Erythroblast (primary cell): ENCODE data around the gene FGF14.

Source experiments
- DNase-seq, 2 experiments: peaks; one replicate each; lab custom pipeline; 2025; lab: John Stamatoyannopoulos, UW
- GATA1 ChIP-seq: IDR thresholded peaks from 2 replicates; pipeline ENCODE4 v1.6.1; 2011; ENCODE audit warnings: low read depth, mild to moderate bottlenecking, control low read depth, low read length, moderate library complexity
- POLR2A ChIP-seq: IDR thresholded peaks from 2 replicates; pipeline ENCODE4 v1.6.1; 2011; ENCODE audit warnings: mild to moderate bottlenecking, low read length

Gene FGF14

DNA sequence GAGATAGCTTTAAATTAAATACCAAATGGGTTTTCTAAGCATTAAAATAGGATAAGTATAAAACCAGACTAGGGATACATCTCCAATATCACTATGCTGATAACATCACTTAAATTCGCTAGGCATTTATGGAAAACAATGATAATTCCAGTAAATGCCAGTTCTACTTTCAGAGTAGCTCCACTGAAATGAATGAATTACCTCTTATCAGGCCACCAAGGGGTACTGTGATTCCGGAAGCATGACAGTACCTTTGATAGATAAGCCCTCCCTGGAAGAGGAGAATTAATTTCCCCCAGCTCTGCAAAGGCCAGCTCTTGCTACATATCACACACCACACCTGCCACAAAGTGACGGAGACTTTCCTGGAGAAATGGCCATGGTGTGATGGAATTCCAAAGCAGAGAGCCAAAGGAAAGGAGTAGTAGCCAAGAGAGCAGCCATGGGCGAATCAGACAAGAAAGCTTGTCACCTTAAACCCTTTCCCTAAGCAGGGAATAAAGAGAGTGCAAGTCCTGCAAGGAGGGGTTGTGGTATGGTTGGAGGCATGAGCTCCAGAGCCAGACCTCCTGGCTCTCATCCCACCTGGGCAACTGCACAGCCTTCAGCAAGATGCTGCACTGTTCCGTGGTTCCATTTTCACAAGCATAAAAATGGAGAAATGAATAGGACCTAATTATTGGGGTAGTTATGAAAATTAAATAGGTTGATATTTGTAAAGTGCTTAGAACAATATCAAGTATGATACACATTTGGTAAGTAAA is 423.1 kb downstream of the FGF14 start:
- no peak for DNase-seq
- TF ChIP-seq POLR2A (no peak), GATA1 (no peak)

GRCh38 chr13:101977475-101977874 is 424.4 kb downstream of the FGF14 start:
- DNase-seq = no peak
- no peak for TF ChIP-seq GATA1
- TF ChIP-seq POLR2A = no peak

DNA sequence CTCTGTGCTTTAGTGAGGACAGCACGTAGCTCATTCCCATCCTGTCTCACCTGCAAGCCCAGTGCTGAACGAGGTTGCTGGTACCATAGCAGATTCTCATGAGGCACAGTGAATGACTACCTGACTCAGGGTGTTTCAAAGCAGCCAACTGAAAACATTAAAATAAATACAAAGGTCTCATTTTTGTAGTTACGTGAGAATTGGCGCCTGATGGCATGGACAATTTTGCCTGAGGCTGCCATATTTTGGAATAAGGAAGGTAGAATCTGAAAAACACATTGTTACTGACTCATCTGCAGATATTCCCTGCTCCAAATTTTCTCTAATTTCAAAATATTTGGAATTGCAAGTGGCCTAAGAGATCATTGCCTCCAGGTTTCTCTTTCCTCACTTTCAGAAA is 429.7 kb downstream of the FGF14 start:
- DNase-seq = no peak
- TF ChIP-seq POLR2A (no peak), GATA1 (no peak)

GRCh38 chr13:101970341-101970740 is 431.5 kb downstream of the FGF14 start:
- TF ChIP-seq GATA1 (no peak), POLR2A (no peak)
- DNase-seq = no peak

GRCh38 chr13:101967781-101968180 is 434.1 kb downstream of the FGF14 start:
- TF ChIP-seq POLR2A = no peak
- DNase-seq = no peak

DNA sequence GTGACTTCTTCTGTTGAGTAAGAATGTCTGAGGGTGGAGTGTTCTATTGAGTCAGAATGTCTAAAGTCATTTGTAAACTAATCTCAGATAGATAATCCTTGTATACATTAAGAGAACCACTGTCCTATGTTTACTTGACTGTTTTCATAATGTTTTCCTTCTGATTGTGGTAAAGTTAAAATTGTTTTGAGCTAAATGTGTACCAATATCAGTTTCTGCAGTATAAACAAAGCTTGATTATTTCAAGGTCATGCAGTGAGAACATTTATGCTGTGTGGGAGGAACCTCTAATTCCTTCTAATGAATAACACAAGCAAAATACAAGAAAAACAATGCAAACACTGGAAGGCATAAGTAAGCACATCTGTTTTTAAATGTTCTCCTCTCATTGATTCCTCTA is 434.6 kb downstream of the FGF14 start:
- no peak for TF ChIP-seq GATA1
- TF ChIP-seq POLR2A = no peak
- DNase-seq = no peak

DNA sequence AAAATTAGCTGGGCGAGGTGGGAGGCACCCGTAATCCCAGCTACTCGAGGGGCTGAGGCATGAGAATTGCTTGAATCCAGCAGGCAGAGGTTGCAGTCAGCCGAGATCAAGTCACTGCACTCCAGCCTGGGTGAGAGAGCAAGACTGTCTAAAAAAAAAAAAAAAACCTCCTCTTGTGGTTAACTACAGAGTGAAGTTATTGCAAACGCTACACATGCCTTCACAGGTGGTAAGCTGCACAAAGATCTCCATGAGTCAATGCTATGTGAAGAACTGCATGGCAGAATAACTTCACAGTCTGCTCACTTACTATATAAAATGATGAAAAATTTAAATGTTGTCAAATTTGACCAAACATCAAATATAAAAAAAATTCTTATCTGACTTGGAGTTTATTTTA is 436.8 kb downstream of the FGF14 start:
- TF ChIP-seq POLR2A (no peak), GATA1 (no peak)
- DNase-seq = no peak

GRCh38 chr13:101959016-101959415 is 442.8 kb downstream of the FGF14 start:
- no peak for DNase-seq
- no peak for TF ChIP-seq POLR2A
- TF ChIP-seq GATA1 = no peak

- DNase-seq = no peak
- no peak for TF ChIP-seq GATA1
- TF ChIP-seq POLR2A = no peak
Measured at GRCh38 chr13:101955764-101956163, 446.1 kb downstream of the FGF14 start.

- TF ChIP-seq GATA1 (no peak), POLR2A (no peak)
- no peak for DNase-seq
Measured at GRCh38 chr13:101951114-101951513, 450.7 kb downstream of the FGF14 start.

DNA sequence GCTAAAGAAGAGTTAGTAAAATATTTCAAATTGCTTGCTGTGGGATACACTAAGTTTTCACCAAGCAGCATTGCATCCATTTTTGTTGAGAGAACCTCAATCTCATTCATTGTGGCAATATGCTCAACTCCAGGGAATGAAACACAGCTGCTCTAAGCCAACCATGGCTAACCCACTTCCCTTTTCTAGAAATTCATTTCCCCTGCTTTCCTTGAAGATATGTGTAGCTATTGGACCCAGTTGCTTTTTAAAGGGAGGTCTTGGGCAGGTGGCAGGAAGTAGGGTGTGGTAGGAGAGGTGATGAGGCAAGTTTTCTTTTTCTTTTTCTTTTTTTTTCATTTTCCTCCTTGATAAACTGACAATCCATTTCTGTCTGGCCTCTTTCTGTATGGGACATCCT is 452.2 kb downstream of the FGF14 start:
- no peak for DNase-seq
- no peak for TF ChIP-seq GATA1
- no peak for TF ChIP-seq POLR2A

DNA sequence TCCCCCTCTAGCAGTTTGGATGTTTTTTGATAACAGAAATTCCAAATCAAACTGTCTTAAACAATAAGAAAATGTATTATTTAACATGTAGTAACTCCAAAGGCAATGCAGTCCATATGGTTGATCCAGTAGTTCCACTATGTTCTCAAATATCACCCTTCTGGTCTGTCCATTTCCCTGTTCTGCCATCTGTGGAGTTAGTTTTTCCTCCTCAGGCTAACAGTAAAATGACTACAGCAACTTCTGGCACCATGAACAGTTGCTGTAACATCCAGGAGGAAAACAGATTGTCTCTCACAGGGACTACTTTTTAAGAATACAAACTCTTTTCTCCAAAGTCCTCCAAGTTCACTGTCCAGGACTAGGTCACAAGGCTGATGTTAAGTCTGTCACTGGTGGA is 455.4 kb downstream of the FGF14 start:
- TF ChIP-seq GATA1 = no peak
- no peak for TF ChIP-seq POLR2A
- no peak for DNase-seq

DNA sequence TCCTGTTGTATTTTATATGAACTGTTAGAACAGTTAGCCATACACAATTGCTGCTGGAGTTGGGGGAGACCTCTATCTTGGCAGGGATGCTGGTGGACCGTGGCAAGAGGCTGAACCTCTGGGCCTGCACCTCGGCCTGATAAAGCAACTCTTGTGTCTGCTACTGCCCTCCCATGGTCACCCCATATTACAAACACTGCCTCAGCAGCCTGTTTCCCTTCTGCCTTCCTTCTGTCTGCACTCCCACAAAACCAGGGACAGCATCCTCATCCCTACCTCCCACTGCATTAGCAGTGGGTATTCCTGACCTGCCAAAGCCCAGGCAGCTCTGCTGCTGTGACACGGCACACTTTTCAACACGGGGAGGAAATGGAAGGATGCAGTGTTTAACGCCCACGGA is 456.4 kb downstream of the FGF14 start:
- TF ChIP-seq GATA1 = no peak
- no peak for TF ChIP-seq POLR2A
- DNase-seq = no peak

DNA sequence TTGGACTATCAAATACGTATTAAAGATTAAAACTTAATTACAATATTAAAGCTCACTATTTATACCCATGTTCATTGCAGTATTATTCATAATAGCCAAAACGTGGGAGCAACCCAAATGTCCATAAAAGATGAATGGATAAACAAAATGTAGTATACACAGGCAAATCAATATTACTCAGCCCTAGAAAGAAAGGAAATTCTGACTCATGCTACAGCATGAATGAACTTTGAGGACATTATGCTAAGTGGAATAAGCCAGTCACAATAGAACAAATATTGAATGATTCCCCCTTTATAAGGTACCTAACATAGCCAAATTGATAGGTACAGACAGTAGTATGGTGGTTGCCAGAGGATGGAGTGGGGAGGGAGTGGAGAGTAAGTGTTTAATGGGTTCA is 457.3 kb downstream of the FGF14 start:
- no peak for DNase-seq
- no peak for TF ChIP-seq GATA1
- TF ChIP-seq POLR2A = no peak

GRCh38 chr13:101942535-101943157 is 459.2 kb downstream of the FGF14 start:
- no peak for DNase-seq
- TF ChIP-seq POLR2A = no peak
- no peak for TF ChIP-seq GATA1

- TF ChIP-seq GATA1 = no peak
- TF ChIP-seq POLR2A = no peak
- peak; percentile 1 to 19 for DNase-seq
Measured at GRCh38 chr13:101942038-101942437, 459.8 kb downstream of the FGF14 start.
